HUDEP-2 (cell line): ENCODE measurements around the gene SERBP1.
A peak's percentile ranks its signal among the peaks of the same experiment; 100 is the strongest.
"Not testable (repeated sequence)": the region's sequence is repeated elsewhere in the genome, so short reads cannot be mapped to it uniquely, and the experiment has no call there.

Experiments used
- DNase-seq, 76 experiments: peaks; one replicate each; lab custom pipeline; 2025; ENCODE audit not compliant: unreplicated experiment in 76 of 76; lab: John Stamatoyannopoulos, UW

SERBP1 gene

GRCh38 chr1:67441183-67441582 lies 11.0 kb upstream of the SERBP1 start:
- DNase-seq: peak in 22 of 76 experiments; percentile 3 to 50 (median 25)

GRCh38 chr1:67440339-67440738 lies 10.1 kb upstream of the SERBP1 start:
- DNase-seq: no peak

- no peak for DNase-seq
Observed at GRCh38 chr1:67439277-67440029, 9.3 kb upstream of the SERBP1 start.

- DNase-seq: no peak
Observed at GRCh38 chr1:67437961-67438360, 7.8 kb upstream of the SERBP1 start.

- no peak for DNase-seq
Observed at GRCh38 chr1:67436511-67437055, 6.4 kb upstream of the SERBP1 start.

- no peak for DNase-seq
Observed at GRCh38 chr1:67434491-67434890, 4.3 kb upstream of the SERBP1 start.

- DNase-seq: no peak
Observed at GRCh38 chr1:67433837-67434236, 3.6 kb upstream of the SERBP1 start.

GRCh38 chr1:67432745-67433144 lies 2.5 kb upstream of the SERBP1 start:
- DNase-seq: no peak

- peak in 1 of 76 experiments; percentile 5 for DNase-seq
Observed at GRCh38 chr1:67431869-67432578, 1.8 kb upstream of the SERBP1 start.

- peak in 2 of 76 experiments; percentile 40 to 43 for DNase-seq
Observed at GRCh38 chr1:67431156-67431765, 1.1 kb upstream of the SERBP1 start.

- DNase-seq: peak in 9 of 76 experiments; percentile 4 to 79 (median 33)
Observed at GRCh38 chr1:67429528-67430357, 459 bp downstream of the SERBP1 start.

- DNase-seq: peak in 14 of 76 experiments; percentile 4 to 35 (median 17)
Observed at GRCh38 chr1:67429011-67429527, 1.1 kb downstream of the SERBP1 start.

- DNase-seq: no peak
Observed at GRCh38 chr1:67427947-67428346, 2.3 kb downstream of the SERBP1 start.

GRCh38 chr1:67427465-67427864 lies 2.7 kb downstream of the SERBP1 start:
- DNase-seq: no peak

- no peak for DNase-seq
Observed at GRCh38 chr1:67420835-67421492, 9.2 kb downstream of the SERBP1 start.

GRCh38 chr1:67418839-67419586 lies 11.2 kb downstream of the SERBP1 start:
- DNase-seq: no peak

- not testable (repeated sequence) for DNase-seq
Observed at GRCh38 chr1:67417733-67418132, 12.5 kb downstream of the SERBP1 start.

GRCh38 chr1:67415041-67415440 lies 15.2 kb downstream of the SERBP1 start:
- no peak for DNase-seq

GRCh38 chr1:67414574-67414973 lies 15.6 kb downstream of the SERBP1 start:
- no peak for DNase-seq
